Measurements from ENCODE around the gene MOB3C. TPM values are rescaled to one million over a fixed set of nuclear protein-coding genes. Genes with fewer than 3 reads are reported as not detected.

The MOB3C gene
- polyA plus RNA-seq, 1 donor from 2014 or later, result 0.41 TPM

- no peak for TF ChIP-seq CTCF (IDR thresholded peaks at IDR 0.05; ENCODE audit: poor library complexity, severe bottlenecking)
- TF ChIP-seq POLR2AphosphoS5 (IDR thresholded peaks at IDR 0.05), result no peak
- TF ChIP-seq SMC3 (conservative IDR thresholded peaks at IDR 0.05; ENCODE audit: poor library complexity), result no peak
- no peak for TF ChIP-seq REST (IDR thresholded peaks at IDR 0.05; ENCODE audit: borderline replicate concordance)
- TF ChIP-seq MXI1 (conservative IDR thresholded peaks at IDR 0.05; ENCODE audit: poor library complexity, severe bottlenecking), result no peak
- no peak for TF ChIP-seq TAF1 (IDR thresholded peaks at IDR 0.05; ENCODE audit: low read depth)
- no peak for TF ChIP-seq EP300 (conservative IDR thresholded peaks at IDR 0.05; ENCODE audit: poor library complexity, severe bottlenecking)
- TF ChIP-seq RAD21 (conservative IDR thresholded peaks at IDR 0.05), result no peak
- TF ChIP-seq EZH2 (IDR thresholded peaks at IDR 0.05; ENCODE audit: borderline replicate concordance, insufficient read depth, low read length, poor library complexity, severe bottlenecking), result no peak
These were observed 41.3 kb downstream of the MOB3C start for GRCh38 chr1:46575300-46575699.

GRCh38 chr1:46571691-46572225, 44.9 kb downstream of the MOB3C start:
- no peaks in the 10 kb centered on the region for H4K20me1 ChIP-seq (ENCODE audit: insufficient read depth)
- no peak overlapping the region for H2AFZ ChIP-seq (ENCODE audit: low read depth, low read length)
- H3F3A ChIP-seq (ENCODE audit: insufficient read depth, low read length, poor library complexity, severe bottlenecking), result no peaks in the 10 kb centered on the region
- H3K36me3 ChIP-seq (ENCODE audit: insufficient read depth, low read length), result no peaks in the 10 kb centered on the region
- no peaks in the 10 kb centered on the region for H3K27me3 ChIP-seq (ENCODE audit: insufficient read depth, low read depth, low read length)
- no peaks in the 10 kb centered on the region for H3K9me2 ChIP-seq (ENCODE audit: insufficient read depth, low read length)
- TF ChIP-seq REST (IDR thresholded peaks at IDR 0.05; ENCODE audit: borderline replicate concordance) (no peak), POLR2AphosphoS5 (IDR thresholded peaks at IDR 0.05) (no peak), EP300 (conservative IDR thresholded peaks at IDR 0.05; ENCODE audit: poor library complexity, severe bottlenecking) (no peak), TAF1 (IDR thresholded peaks at IDR 0.05; ENCODE audit: low read depth) (no peak), EZH2 (IDR thresholded peaks at IDR 0.05; ENCODE audit: borderline replicate concordance, insufficient read depth, low read length, poor library complexity, severe bottlenecking) (no peak), CTCF (IDR thresholded peaks at IDR 0.05; ENCODE audit: poor library complexity, severe bottlenecking) (no peak), SMC3 (conservative IDR thresholded peaks at IDR 0.05; ENCODE audit: poor library complexity) (no peak), MXI1 (conservative IDR thresholded peaks at IDR 0.05; ENCODE audit: poor library complexity, severe bottlenecking) (no peak), RAD21 (conservative IDR thresholded peaks at IDR 0.05) (no peak)
- no peak overlapping the region for H3K4me2 ChIP-seq (ENCODE audit: low read length)
- H3K9ac ChIP-seq (ENCODE audit: low read length), result no peak overlapping the region
- no peak overlapping the region for H3K27ac ChIP-seq (ENCODE audit: low read length)
- H3K9me3 ChIP-seq (ENCODE audit: low read length), result no peaks in the 10 kb centered on the region
- no peak overlapping the region for H3K4me3 ChIP-seq (ENCODE audit: low read length)
- no peaks in the 10 kb centered on the region for H3K79me2 ChIP-seq (replicated peaks; ENCODE audit: insufficient read depth, low read length)

More at GRCh38 chr1:46575300-46575699, 41.3 kb downstream of the MOB3C start:
- H3K9me2 ChIP-seq (ENCODE audit: insufficient read depth, low read length), result no peaks in the 10 kb centered on the region
- no peaks in the 10 kb centered on the region for H3K36me3 ChIP-seq (ENCODE audit: insufficient read depth, low read length)
- H3F3A ChIP-seq (ENCODE audit: insufficient read depth, low read length, poor library complexity, severe bottlenecking), result no peaks in the 10 kb centered on the region
- no peak overlapping the region for H3K4me2 ChIP-seq (ENCODE audit: low read length)
- no peaks in the 10 kb centered on the region for H4K20me1 ChIP-seq (ENCODE audit: insufficient read depth)
- H2AFZ ChIP-seq (ENCODE audit: low read depth, low read length), result no peak overlapping the region
- H3K27me3 ChIP-seq (ENCODE audit: insufficient read depth, low read depth, low read length), result no peaks in the 10 kb centered on the region
- no peak overlapping the region for H3K4me3 ChIP-seq (ENCODE audit: low read length)
- H3K9me3 ChIP-seq (ENCODE audit: low read length), result no peaks in the 10 kb centered on the region
- H3K9ac ChIP-seq (ENCODE audit: low read length), result no peak overlapping the region
- no peak overlapping the region for H3K27ac ChIP-seq (ENCODE audit: low read length)
- H3K79me2 ChIP-seq (replicated peaks; ENCODE audit: insufficient read depth, low read length), result no peaks in the 10 kb centered on the region

Measured in neural cell (in vitro differentiated cells).